ENCODE results near the gene DBNDD1.
"Not testable (repeated sequence)": the region's sequence is repeated elsewhere in the genome, so short reads cannot be mapped to it uniquely, and the experiment has no call there.

The DBNDD1 gene, protein sequence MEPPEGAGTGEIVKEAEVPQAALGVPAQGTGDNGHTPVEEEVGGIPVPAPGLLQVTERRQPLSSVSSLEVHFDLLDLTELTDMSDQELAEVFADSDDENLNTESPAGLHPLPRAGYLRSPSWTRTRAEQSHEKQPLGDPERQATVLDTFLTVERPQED

DNA sequence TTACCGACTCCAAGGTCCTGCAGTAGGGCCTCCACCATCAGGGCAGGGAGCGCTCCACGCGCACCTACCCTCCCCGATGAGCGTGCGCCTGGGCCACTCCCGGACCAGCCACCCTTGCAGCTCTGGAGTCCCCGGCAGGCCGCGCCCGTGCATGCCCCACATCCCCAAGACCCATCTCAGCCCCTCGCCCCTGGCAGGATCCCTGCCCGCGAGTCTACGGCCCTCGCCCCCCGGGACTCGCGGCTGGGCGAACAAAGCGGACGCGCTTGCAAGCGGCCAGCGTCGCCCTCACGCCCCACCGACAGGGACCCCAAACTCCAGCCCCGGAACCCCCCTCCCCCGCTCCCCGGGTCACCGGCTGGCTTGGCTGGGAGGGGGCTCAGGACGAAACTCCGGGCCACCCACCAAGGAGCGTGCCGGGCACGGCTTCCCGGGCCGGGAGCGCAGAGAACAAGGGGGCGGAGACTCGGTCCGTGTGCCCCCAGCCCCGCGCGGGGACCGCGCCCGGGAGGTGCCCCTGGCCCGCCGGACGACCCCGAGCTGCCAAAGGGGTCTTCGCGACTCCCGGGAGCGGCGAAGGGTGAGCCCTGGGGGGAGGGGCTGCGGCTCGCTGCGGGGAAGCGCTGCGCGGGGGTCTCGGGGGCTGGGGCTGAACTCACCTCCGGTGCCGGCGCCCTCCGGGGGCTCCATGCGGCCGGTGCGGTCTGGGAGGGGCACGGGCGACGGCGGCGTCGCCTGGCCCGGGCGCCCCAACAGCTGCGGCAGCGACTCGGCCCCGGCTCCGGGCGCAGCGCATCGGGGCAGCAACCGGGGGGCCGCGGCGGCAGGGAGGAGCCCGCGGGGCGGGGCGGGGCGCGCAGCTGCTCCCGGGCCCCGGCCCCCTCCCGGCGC lies at the start of gene DBNDD1:
TSS of gene DBNDD1 (minus strand) at position 805 of the 891 bp plus-strand sequence. CDS start at position 690, 115 bp downstream.
- H3K36me3 ChIP-seq (ENCODE audit: insufficient read depth, low read depth, low read length) = peaks cover 8% of the 10 kb centered on the region
- peak within 1 kb of the TSS; percentile 82 for H3K4me3 ChIP-seq (ENCODE audit: low read length)

DNA sequence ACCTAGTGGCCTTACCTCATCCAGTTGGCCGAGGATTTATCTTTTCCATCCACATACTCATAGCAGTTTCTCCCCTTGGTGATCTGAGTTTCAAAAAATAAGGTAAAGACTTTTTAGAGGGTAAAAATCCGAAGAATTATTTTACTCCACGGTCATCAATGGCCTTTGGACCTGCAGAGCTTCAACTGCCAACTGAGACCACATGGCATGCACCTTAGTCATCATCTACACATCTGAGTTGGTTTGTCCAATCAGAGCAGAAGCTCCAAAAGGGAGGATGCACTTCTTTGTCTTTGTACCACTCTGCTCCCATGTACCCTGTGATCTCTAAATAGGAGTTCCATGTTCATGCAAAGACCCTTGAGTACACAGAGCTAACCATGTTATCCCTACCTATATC lies 42.2 kb upstream of the DBNDD1 start:
- Histone ChIP-seq H3K4me3 (ENCODE audit: low read length) (no peak overlapping the region), H3K36me3 (ENCODE audit: insufficient read depth, low read depth, low read length) (no peaks in the 10 kb centered on the region), H3K4me1 (ENCODE audit: insufficient read depth, low read length) (no peaks in the 10 kb centered on the region), H3K9ac (ENCODE audit: low read depth, low read length) (no peak overlapping the region), H3K9me3 (ENCODE audit: insufficient read depth, low read depth, low read length) (no peaks in the 10 kb centered on the region), H3K27me3 (ENCODE audit: insufficient read depth, low read length) (peaks cover 8% of the 10 kb centered on the region; the same call in 1 of the 2 replicates), H3K27ac (ENCODE audit: low read length) (no peak overlapping the region)

More for the DNA sequence above, at the start of gene DBNDD1:
- Histone ChIP-seq H3K4me1 (ENCODE audit: insufficient read depth, low read length) (peaks cover 21% of the 10 kb centered on the region), H3K9me3 (ENCODE audit: insufficient read depth, low read depth, low read length) (no peaks in the 10 kb centered on the region), H3K9ac (ENCODE audit: low read depth, low read length) (peak within 1 kb of the TSS; percentile 79; the same call in 1 of the 2 replicates), H3K27me3 (ENCODE audit: insufficient read depth, low read length) (peaks cover 16% of the 10 kb centered on the region), H3K27ac (ENCODE audit: low read length) (no peak within 1 kb of the TSS)

DNA sequence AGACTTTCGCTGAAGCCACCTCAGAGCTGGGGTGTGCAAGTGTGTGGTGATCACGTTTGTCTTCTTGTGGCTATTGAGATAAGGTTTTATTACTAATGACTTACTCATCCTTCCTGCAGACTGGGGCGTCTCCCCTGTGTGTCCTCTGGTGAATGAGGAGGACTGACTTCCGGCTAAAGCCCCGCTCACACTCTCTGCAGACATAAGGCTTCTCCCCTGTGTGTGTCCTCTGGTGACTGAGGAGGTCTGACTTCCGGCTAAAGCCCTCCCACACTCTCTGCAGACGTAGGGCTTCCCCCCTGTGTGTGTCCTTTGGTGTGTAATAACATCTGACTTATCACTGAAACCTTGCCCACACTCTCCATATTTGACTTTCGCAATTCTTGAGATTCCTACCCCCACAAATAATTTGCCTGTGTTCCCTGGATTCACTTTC lies 38.5 kb upstream of the DBNDD1 start:
- H3K36me3 ChIP-seq (ENCODE audit: insufficient read depth, low read depth, low read length) = no peaks in the 10 kb centered on the region
- no peak overlapping the region for H3K9ac ChIP-seq (ENCODE audit: low read depth, low read length)
- no peak overlapping the region for H3K4me3 ChIP-seq (ENCODE audit: low read length)
- peaks cover 23% of the 10 kb centered on the region for H3K9me3 ChIP-seq (ENCODE audit: insufficient read depth, low read depth, low read length)
- H3K4me1 ChIP-seq (ENCODE audit: insufficient read depth, low read length) = no peaks in the 10 kb centered on the region
- no peak overlapping the region for H3K27ac ChIP-seq (ENCODE audit: low read length)
- no peaks in the 10 kb centered on the region for H3K27me3 ChIP-seq (ENCODE audit: insufficient read depth, low read length)

DNA sequence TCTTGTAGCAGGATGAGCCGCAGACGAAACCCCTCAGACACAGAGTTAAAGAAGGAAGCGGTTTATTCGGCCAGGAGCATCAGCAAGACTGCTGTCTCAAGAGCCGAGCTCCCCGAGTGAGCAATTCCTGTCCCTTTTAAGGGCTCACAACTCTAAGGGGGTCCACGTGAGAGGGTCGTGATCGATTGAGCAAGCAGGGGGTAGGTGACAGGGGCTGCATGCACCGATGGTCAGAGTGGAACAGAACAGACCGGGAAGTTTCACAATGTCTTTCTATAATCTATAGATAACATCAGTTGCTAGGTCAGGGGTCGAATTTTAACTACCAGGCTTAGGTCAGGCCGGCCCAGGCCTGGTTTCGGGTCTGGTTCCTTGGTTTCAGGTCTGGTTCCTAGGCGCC lies 37.3 kb upstream of the DBNDD1 start:
- H3K4me3 ChIP-seq (ENCODE audit: low read length); H3K27ac ChIP-seq (ENCODE audit: low read length); H3K36me3 ChIP-seq (ENCODE audit: insufficient read depth, low read depth, low read length); H3K9ac ChIP-seq (ENCODE audit: low read depth, low read length); H3K4me1 ChIP-seq (ENCODE audit: insufficient read depth, low read length); H3K27me3 ChIP-seq (ENCODE audit: insufficient read depth, low read length): not testable (repeated sequence)
- peaks cover 23% of the 10 kb centered on the region for H3K9me3 ChIP-seq (ENCODE audit: insufficient read depth, low read depth, low read length)

DNA sequence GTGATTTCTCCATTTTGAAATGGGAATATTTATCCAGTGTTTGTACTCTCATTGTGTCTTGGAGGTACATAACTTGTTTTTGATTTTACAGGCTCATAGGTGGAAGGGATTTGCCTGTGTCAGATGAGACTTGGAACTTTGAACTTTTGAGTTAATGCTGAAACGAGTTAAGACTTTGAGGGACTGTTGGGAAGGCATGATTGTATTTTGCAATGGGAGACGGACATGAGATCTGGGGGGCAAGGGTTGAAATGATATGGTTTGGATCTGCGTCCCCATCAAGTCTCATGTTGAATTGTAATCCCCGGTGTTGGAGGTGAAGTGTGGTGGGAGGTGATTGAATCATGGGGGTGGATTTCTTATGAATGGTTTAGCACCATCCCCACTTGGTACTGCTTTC lies 36.1 kb upstream of the DBNDD1 start:
- H3K36me3 ChIP-seq (ENCODE audit: insufficient read depth, low read depth, low read length) = no peaks in the 10 kb centered on the region
- H3K4me3 ChIP-seq (ENCODE audit: low read length) = no peak overlapping the region
- no peaks in the 10 kb centered on the region for H3K27me3 ChIP-seq (ENCODE audit: insufficient read depth, low read length)
- no peaks in the 10 kb centered on the region for H3K4me1 ChIP-seq (ENCODE audit: insufficient read depth, low read length)
- peaks cover 23% of the 10 kb centered on the region for H3K9me3 ChIP-seq (ENCODE audit: insufficient read depth, low read depth, low read length)
- no peak overlapping the region for H3K27ac ChIP-seq (ENCODE audit: low read length)
- no peak overlapping the region for H3K9ac ChIP-seq (ENCODE audit: low read depth, low read length)

DNA sequence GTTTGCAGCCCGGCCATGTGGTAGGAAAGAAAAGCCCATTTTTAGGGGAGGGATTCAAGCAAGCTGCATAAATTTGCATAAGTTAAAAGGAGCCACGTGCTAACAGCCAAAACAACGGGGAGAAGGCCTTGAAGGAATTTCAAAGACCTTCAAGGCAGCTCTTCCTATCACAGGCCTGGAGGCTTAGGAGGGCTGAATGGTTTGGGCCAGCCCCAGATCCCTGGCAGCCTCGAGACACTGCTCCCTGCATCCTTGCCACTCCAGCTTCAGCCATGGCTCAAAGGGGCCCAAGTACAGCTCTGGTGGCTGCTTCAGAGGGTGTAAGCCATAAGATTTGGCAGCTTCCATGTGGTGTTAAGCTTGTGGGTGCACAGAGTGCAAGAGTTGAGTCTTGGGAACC lies 35.3 kb upstream of the DBNDD1 start:
- Histone ChIP-seq H3K9ac (ENCODE audit: low read depth, low read length) (no peak overlapping the region), H3K4me1 (ENCODE audit: insufficient read depth, low read length) (no peaks in the 10 kb centered on the region), H3K36me3 (ENCODE audit: insufficient read depth, low read depth, low read length) (no peaks in the 10 kb centered on the region), H3K27me3 (ENCODE audit: insufficient read depth, low read length) (no peaks in the 10 kb centered on the region), H3K9me3 (ENCODE audit: insufficient read depth, low read depth, low read length) (peaks cover 23% of the 10 kb centered on the region), H3K27ac (ENCODE audit: low read length) (no peak overlapping the region), H3K4me3 (ENCODE audit: low read length) (no peak overlapping the region)

DNA sequence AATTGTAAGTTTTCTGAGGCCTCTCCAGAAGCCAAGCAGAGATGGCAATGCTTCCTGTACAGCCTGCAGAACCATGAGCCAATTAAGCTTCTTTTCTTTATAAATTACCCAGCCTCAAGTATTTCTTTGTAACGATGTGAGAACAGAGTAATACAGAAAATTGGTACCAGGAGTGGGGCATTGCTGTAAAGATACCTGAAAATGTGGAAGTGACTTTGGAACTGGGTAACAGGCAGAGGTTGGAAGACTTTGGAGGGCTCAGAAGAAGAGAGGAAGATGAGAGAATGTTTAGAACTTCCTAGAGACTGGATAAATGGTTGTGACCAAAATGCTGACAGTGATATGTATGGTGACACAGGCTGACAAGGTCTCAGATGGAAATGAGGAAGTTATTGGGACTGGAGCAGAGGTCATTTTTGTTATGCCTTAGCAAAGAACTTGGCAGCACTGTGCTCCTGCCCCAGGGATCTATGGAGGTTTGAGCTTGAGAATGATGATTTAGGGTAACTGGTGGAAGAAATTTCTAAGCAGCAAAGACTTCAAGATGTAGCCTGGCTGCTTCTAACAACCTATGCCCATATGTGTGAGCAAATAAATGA lies 34.7 kb upstream of the DBNDD1 start:
- Histone ChIP-seq H3K9me3 (ENCODE audit: insufficient read depth, low read depth, low read length) (peaks cover 23% of the 10 kb centered on the region), H3K9ac (ENCODE audit: low read depth, low read length) (no peak overlapping the region), H3K4me3 (ENCODE audit: low read length) (no peak overlapping the region), H3K4me1 (ENCODE audit: insufficient read depth, low read length) (no peaks in the 10 kb centered on the region), H3K27ac (ENCODE audit: low read length) (no peak overlapping the region), H3K27me3 (ENCODE audit: insufficient read depth, low read length) (no peaks in the 10 kb centered on the region), H3K36me3 (ENCODE audit: insufficient read depth, low read depth, low read length) (no peaks in the 10 kb centered on the region)

DNA sequence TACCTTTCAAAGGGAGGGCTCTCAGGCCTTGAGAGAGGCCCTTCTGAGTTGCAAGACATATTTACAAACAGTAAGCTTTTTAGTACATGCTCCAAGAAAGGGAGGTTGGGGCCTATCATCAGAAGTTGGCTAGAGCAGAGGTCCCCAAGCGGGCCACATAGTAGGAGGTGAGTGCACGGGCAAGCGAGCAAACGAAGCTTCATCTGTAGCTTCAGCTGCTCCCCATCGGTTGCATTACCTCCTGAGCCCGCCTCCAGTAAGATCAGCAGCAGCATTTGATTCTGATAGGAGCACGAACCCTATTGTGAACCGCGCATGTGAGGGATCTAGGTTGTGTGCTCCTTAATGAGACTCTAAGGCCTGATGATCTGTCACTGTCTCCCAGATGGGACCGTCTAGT lies 31.7 kb upstream of the DBNDD1 start:
- Histone ChIP-seq H3K36me3 (ENCODE audit: insufficient read depth, low read depth, low read length) (no peaks in the 10 kb centered on the region), H3K4me1 (ENCODE audit: insufficient read depth, low read length) (no peaks in the 10 kb centered on the region), H3K9ac (ENCODE audit: low read depth, low read length) (no peak overlapping the region), H3K9me3 (ENCODE audit: insufficient read depth, low read depth, low read length) (peaks cover 23% of the 10 kb centered on the region), H3K4me3 (ENCODE audit: low read length) (no peak overlapping the region), H3K27me3 (ENCODE audit: insufficient read depth, low read length) (no peaks in the 10 kb centered on the region), H3K27ac (ENCODE audit: low read length) (no peak overlapping the region)

DNA sequence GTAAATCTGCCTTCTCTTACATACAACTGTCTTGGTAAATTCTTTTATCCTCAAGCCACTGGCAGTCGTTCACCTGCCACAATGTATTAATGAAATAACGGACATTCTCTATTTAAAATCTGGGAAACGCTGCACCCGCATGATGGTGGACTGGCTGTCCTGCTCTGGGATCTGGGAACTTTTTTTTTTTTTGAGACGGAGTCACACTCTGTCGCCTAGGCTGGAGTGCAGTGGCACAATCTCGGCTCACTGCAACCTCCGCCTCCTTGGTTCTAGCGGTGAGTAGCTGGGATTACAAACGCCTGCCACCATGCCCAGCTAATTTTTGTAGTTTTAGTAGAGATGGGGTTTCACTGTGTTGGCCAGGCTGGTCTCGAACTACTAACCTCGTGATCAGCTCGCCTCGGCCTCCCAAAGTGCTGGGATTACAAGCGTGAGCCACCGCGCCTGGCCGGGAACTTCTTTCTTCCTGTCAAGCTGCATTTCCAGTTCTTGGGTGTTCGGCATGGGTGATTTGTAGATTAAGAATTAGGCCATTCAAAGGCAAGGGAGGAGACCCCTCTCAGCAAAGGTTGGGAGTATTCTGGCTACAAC lies 29.6 kb upstream of the DBNDD1 start:
- Histone ChIP-seq H3K27me3 (ENCODE audit: insufficient read depth, low read length) (no peaks in the 10 kb centered on the region), H3K9me3 (ENCODE audit: insufficient read depth, low read depth, low read length) (peaks cover 6% of the 10 kb centered on the region), H3K9ac (ENCODE audit: low read depth, low read length) (no peak overlapping the region), H3K27ac (ENCODE audit: low read length) (no peak overlapping the region), H3K4me3 (ENCODE audit: low read length) (no peak overlapping the region), H3K4me1 (ENCODE audit: insufficient read depth, low read length) (no peaks in the 10 kb centered on the region), H3K36me3 (ENCODE audit: insufficient read depth, low read depth, low read length) (0 out of 2 replicates have a peak, but pooled peaks cover under 1% of the 10 kb centered on the region)

DNA sequence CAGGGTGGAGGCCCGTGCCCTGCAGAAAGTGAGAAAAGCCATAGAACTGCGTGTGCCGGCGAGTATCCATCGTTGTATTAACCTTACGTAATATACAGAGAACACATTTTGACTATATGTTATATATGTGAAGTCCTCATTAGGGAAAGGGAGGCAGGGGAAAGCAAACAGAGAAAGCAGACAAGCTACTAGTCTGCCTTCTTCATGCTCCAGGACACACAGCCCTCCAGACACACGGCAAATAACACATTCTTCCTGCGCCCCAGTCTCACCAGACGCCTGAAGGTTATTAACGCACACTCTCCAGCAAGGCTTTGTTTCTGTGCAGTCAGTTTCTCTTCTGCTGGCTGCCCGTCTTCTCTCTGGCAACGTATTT lies 29.1 kb upstream of the DBNDD1 start:
- H3K4me3 ChIP-seq (ENCODE audit: low read length) = no peak overlapping the region
- no peaks in the 10 kb centered on the region for H3K4me1 ChIP-seq (ENCODE audit: insufficient read depth, low read length)
- peaks cover 4% of the 10 kb centered on the region; the same call in 1 of the 2 replicates for H3K9me3 ChIP-seq (ENCODE audit: insufficient read depth, low read depth, low read length)
- no peak overlapping the region for H3K9ac ChIP-seq (ENCODE audit: low read depth, low read length)
- no peaks in the 10 kb centered on the region for H3K27me3 ChIP-seq (ENCODE audit: insufficient read depth, low read length)
- H3K27ac ChIP-seq (ENCODE audit: low read length) = no peak overlapping the region
- H3K36me3 ChIP-seq (ENCODE audit: insufficient read depth, low read depth, low read length) = peaks cover 6% of the 10 kb centered on the region; the same call in 1 of the 2 replicates

DNA sequence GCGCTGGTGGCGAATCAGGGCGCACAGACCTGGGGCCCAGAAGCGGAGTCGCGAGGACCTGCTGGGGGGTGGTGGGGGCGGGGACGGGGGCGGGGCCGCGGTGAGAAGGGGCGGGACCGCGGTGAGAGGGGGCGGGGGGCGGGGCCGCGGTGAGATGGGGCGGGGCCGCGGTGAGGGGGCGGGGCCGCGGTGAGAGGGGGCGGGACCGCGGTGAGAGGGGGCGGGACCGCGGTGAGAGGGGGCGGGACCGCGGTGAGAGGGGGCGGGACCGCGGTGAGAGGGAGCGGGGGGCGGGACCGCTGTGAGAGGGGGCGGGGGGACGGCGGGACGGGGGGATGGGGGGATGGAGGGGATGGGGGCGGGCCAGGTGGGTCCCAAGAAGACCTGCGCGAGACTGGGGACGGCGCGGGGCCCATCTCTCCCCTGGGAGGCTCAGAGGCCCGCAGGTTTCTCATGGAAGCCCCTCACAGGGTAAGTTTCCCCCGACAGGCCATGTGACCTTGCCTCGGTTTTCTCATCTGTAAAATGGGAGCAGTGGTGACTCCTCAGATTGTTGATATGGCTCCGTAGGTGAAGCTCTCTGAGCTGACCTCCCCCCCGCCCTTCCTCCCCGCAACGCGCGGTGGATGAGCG lies 28.6 kb upstream of the DBNDD1 start:
- H3K9ac ChIP-seq (ENCODE audit: low read depth, low read length) = no peak overlapping the region
- H3K27ac ChIP-seq (ENCODE audit: low read length) = no peak overlapping the region
- no peaks in the 10 kb centered on the region for H3K9me3 ChIP-seq (ENCODE audit: insufficient read depth, low read depth, low read length)
- peak overlapping the region; percentile 70; the same call in 1 of the 2 replicates for H3K4me3 ChIP-seq (ENCODE audit: low read length)
- no peaks in the 10 kb centered on the region for H3K4me1 ChIP-seq (ENCODE audit: insufficient read depth, low read length)
- H3K36me3 ChIP-seq (ENCODE audit: insufficient read depth, low read depth, low read length) = peaks cover 11% of the 10 kb centered on the region; the same call in 1 of the 2 replicates
- H3K27me3 ChIP-seq (ENCODE audit: insufficient read depth, low read length) = no peaks in the 10 kb centered on the region
